ENCODE results near the gene ICAM1.

- no peak for TF ChIP-seq JUNB (IDR thresholded peaks at IDR 0.05)
- TF ChIP-seq, protein P1, sequence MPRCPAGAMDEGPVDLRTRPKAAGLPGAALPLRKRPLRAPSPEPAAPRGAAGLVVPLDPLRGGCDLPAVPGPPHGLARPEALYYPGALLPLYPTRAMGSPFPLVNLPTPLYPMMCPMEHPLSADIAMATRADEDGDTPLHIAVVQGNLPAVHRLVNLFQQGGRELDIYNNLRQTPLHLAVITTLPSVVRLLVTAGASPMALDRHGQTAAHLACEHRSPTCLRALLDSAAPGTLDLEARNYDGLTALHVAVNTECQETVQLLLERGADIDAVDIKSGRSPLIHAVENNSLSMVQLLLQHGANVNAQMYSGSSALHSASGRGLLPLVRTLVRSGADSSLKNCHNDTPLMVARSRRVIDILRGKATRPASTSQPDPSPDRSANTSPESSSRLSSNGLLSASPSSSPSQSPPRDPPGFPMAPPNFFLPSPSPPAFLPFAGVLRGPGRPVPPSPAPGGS (IDR thresholded peaks at IDR 0.05), result no peak
- TF ChIP-seq, protein P2, sequence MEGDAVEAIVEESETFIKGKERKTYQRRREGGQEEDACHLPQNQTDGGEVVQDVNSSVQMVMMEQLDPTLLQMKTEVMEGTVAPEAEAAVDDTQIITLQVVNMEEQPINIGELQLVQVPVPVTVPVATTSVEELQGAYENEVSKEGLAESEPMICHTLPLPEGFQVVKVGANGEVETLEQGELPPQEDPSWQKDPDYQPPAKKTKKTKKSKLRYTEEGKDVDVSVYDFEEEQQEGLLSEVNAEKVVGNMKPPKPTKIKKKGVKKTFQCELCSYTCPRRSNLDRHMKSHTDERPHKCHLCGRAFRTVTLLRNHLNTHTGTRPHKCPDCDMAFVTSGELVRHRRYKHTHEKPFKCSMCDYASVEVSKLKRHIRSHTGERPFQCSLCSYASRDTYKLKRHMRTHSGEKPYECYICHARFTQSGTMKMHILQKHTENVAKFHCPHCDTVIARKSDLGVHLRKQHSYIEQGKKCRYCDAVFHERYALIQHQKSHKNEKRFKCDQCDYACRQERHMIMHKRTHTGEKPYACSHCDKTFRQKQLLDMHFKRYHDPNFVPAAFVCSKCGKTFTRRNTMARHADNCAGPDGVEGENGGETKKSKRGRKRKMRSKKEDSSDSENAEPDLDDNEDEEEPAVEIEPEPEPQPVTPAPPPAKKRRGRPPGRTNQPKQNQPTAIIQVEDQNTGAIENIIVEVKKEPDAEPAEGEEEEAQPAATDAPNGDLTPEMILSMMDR (IDR thresholded peaks at IDR 0.05), result no peak
- TF ChIP-seq RAD21 (conservative IDR thresholded peaks at IDR 0.05 in 1 of 2, IDR thresholded peaks at IDR 0.05 in 1 of 2), result no peak
- TF ChIP-seq, protein P3, sequence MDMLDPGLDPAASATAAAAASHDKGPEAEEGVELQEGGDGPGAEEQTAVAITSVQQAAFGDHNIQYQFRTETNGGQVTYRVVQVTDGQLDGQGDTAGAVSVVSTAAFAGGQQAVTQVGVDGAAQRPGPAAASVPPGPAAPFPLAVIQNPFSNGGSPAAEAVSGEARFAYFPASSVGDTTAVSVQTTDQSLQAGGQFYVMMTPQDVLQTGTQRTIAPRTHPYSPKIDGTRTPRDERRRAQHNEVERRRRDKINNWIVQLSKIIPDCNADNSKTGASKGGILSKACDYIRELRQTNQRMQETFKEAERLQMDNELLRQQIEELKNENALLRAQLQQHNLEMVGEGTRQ (IDR thresholded peaks at IDR 0.05), result no peak
- no peak for TF ChIP-seq MYC (IDR thresholded peaks at IDR 0.05; ENCODE audit: borderline replicate concordance, low read length)
Observed at GRCh38 chr19:10299545-10300458, 28.9 kb downstream of the ICAM1 start.
